ENCODE measurements around the gene KRTAP5-9.

Gene KRTAP5-9

GRCh38 chr11:71554996-71555395 lies 6.8 kb downstream of the KRTAP5-9 start:
- H3K4me2 ChIP-seq (ENCODE audit: low read length): no peak overlapping the region
- no peaks in the 10 kb centered on the region for H3K36me3 ChIP-seq (ENCODE audit: insufficient read depth, low read length)
- no peaks in the 10 kb centered on the region for H3F3A ChIP-seq (ENCODE audit: insufficient read depth, low read length)
- H3K9me2 ChIP-seq (ENCODE audit: low read depth, low read length): no peaks in the 10 kb centered on the region
- H2AFZ ChIP-seq (ENCODE audit: low read length): no peak overlapping the region
- no peak overlapping the region for H3K9ac ChIP-seq (ENCODE audit: low read length)
- H3K79me2 ChIP-seq (ENCODE audit: insufficient read depth, low read length): no peaks in the 10 kb centered on the region
- H3K27ac ChIP-seq (ENCODE audit: low read depth, low read length, poor library complexity, severe bottlenecking): no peak overlapping the region
- no peaks in the 10 kb centered on the region for H3K4me1 ChIP-seq (ENCODE audit: insufficient read depth, low read length, severe bottlenecking)
- H3K4me3 ChIP-seq (ENCODE audit: low read depth, low read length, poor library complexity, severe bottlenecking): no peak overlapping the region
- no peaks in the 10 kb centered on the region for H3K9me3 ChIP-seq (ENCODE audit: low read length)
- no peaks in the 10 kb centered on the region; the same call in 1 of the 2 replicates for H3K27me3 ChIP-seq (ENCODE audit: insufficient read depth, low read length)
- no peaks in the 10 kb centered on the region for H4K20me1 ChIP-seq (ENCODE audit: insufficient read depth, low read length)
- no peak for TF ChIP-seq CTCF (IDR thresholded peaks at IDR 0.05; ENCODE audit: low read length)
- no peak for TF ChIP-seq EZH2 (IDR thresholded peaks at IDR 0.05; ENCODE audit: borderline replicate concordance, low read length)

- no peak overlapping the region for H3K27ac ChIP-seq (ENCODE audit: low read depth, low read length, poor library complexity, severe bottlenecking)
Observed at GRCh38 chr11:71555508-71555907, 7.3 kb downstream of the KRTAP5-9 start.

GRCh38 chr11:71556018-71556417 lies 7.8 kb downstream of the KRTAP5-9 start:
- no peaks in the 10 kb centered on the region for H3K27me3 ChIP-seq (ENCODE audit: insufficient read depth, low read length)
- H3K9me3 ChIP-seq (ENCODE audit: low read length): no peaks in the 10 kb centered on the region
- H2AFZ ChIP-seq (ENCODE audit: low read length): no peak overlapping the region
- no peaks in the 10 kb centered on the region for H3K36me3 ChIP-seq (ENCODE audit: insufficient read depth, low read length)
- no peak overlapping the region for H3K9ac ChIP-seq (ENCODE audit: low read length)
- no peaks in the 10 kb centered on the region for H3K79me2 ChIP-seq (ENCODE audit: insufficient read depth, low read length)
- no peaks in the 10 kb centered on the region for H3K4me1 ChIP-seq (ENCODE audit: insufficient read depth, low read length, severe bottlenecking)
- no peak overlapping the region for H3K27ac ChIP-seq (ENCODE audit: low read depth, low read length, poor library complexity, severe bottlenecking)
- TF ChIP-seq EZH2 (IDR thresholded peaks at IDR 0.05; ENCODE audit: borderline replicate concordance, low read length) (no peak), CTCF (IDR thresholded peaks at IDR 0.05; ENCODE audit: low read length) (no peak)
- no peaks in the 10 kb centered on the region for H3F3A ChIP-seq (ENCODE audit: insufficient read depth, low read length)
- H3K4me3 ChIP-seq (ENCODE audit: low read depth, low read length, poor library complexity, severe bottlenecking): no peak overlapping the region
- no peaks in the 10 kb centered on the region for H4K20me1 ChIP-seq (ENCODE audit: insufficient read depth, low read length)
- H3K9me2 ChIP-seq (ENCODE audit: low read depth, low read length): no peaks in the 10 kb centered on the region
- H3K4me2 ChIP-seq (ENCODE audit: low read length): no peak overlapping the region

More at GRCh38 chr11:71555508-71555907, 7.3 kb downstream of the KRTAP5-9 start:
- Histone ChIP-seq H3K79me2 (ENCODE audit: insufficient read depth, low read length) (no peaks in the 10 kb centered on the region), H2AFZ (ENCODE audit: low read length) (no peak overlapping the region), H3K9me2 (ENCODE audit: low read depth, low read length) (no peaks in the 10 kb centered on the region), H3K9me3 (ENCODE audit: low read length) (no peaks in the 10 kb centered on the region), H3K4me2 (ENCODE audit: low read length) (no peak overlapping the region), H3K9ac (ENCODE audit: low read length) (no peak overlapping the region), H3K4me3 (ENCODE audit: low read depth, low read length, poor library complexity, severe bottlenecking) (no peak overlapping the region), H3K4me1 (ENCODE audit: insufficient read depth, low read length, severe bottlenecking) (no peaks in the 10 kb centered on the region), H4K20me1 (ENCODE audit: insufficient read depth, low read length) (no peaks in the 10 kb centered on the region), H3K27me3 (ENCODE audit: insufficient read depth, low read length) (no peaks in the 10 kb centered on the region), H3K36me3 (ENCODE audit: insufficient read depth, low read length) (no peaks in the 10 kb centered on the region), H3F3A (ENCODE audit: insufficient read depth, low read length) (no peaks in the 10 kb centered on the region)
- TF ChIP-seq CTCF (IDR thresholded peaks at IDR 0.05; ENCODE audit: low read length) (no peak), EZH2 (IDR thresholded peaks at IDR 0.05; ENCODE audit: borderline replicate concordance, low read length) (no peak)
